ENCODE measurements around the gene CFAP119.

The CFAP119 gene

DNA sequence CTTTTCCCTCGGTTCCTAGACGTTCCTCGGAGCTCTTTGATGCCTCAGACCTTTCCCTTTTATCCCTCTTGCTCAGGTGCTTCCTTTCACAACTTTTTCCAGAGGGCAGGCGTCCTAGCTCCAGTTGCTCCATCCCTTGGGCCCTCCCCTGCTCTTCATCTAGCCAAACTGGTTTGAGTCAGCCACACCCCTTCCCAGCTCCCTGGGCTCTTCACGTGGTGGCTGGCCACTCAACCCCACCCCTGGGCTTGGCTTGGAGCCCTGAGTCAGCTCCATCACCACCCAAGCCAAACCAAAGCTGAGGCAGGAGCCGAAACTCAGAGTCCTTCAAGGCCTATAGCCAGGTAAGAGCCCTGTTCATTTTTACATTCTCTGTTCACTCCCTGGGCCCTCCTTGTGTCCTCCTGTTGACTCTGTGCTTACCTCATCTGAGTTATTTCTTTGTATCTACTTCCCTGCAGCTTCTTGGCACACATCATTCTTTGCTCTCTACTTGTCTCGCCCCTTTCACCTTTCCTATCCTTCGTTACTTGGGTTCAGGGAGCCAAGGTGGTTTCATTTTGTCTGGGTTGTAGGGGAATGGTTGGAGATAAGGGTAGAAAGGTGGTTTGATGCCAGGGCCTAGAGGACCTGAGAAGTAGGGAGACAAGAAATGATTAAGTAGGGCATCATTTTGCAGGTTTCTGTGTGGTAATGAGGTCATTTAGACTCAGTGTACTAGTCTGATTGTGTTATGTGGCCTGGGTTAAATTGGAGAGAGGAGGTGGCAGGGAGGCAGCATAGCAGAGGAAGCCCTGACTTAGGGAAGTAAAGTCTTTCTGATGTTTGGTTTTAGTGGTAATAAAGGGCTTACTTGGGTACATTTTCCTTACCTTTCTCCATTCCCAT is 21.3 kb downstream of the CFAP119 start:
- peak; percentile 93 for DNase-seq (ENCODE audit: low spot score)

DNA sequence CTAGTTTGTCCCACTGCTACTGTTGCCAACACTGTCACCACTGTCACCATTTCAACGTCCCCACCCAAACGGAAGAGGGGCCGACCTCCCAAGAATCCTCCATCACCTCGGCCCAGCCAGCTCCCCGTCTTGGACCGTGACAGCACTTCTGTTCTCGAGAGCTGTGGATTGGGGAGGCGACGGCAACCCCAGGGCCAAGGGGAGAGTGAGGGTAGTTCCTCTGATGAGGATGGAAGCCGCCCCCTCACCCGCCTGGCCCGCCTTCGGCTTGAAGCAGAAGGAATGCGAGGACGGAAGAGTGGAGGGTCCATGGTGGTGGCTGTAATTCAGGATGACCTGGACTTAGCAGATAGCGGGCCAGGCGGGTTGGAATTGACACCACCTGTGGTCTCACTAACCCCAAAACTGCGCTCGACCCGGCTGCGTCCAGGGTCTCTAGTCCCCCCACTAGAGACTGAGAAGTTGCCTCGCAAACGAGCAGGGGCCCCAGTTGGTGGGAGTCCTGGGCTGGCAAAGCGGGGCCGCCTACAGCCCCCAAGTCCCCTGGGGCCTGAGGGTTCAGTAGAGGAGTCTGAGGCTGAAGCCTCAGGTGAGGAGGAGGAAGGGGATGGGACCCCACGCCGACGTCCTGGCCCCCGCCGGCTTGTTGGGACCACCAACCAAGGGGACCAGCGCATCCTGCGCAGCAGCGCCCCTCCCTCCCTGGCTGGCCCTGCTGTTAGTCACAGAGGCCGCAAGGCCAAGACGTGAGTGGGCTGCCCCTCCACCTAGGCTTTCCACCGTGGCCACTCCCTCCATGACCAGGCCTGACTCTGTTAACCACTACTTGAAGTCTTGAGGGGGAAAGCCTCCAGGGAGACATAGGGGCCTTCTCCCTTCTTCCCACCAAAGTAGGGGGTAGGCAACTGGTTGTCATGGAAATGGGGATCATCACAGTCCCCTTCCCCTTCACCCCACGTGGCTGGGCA is 22.6 kb downstream of the CFAP119 start:
- DNase-seq (ENCODE audit: low spot score) = no peak

DNA sequence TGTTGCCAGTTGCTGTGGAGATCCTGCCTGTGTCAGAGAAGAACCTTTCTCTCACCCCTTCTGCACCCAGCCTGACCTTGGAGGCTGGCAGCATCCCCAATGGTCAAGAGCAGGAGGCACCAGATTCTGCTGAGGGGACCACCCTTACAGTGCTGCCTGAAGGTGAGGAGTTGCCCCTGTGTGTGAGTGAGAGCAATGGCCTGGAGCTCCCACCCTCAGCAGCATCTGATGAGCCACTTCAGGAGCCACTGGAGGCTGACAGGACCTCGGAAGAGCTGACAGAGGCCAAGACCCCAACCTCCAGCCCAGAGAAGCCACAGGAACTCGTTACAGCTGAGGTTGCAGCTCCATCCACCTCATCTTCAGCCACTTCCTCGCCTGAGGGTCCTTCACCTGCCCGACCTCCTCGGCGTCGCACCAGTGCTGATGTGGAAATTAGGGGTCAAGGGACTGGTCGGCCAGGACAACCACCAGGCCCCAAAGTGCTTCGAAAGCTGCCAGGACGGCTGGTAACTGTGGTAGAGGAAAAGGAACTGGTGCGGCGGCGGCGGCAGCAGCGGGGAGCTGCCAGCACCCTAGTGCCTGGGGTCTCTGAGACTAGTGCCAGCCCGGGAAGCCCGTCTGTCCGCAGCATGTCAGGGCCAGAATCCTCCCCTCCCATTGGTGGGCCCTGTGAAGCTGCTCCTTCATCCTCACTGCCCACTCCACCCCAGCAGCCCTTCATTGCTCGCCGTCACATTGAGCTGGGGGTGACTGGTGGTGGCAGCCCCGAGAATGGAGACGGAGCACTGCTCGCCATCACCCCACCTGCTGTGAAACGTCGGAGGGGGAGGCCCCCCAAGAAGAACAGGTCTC is 23.8 kb downstream of the CFAP119 start:
- DNase-seq (ENCODE audit: low spot score) = no peak

GRCh38 chr16:30736995-30737793 is 24.7 kb downstream of the CFAP119 start:
- no peak for DNase-seq (ENCODE audit: low spot score)

- no peak for DNase-seq (ENCODE audit: low spot score)
These were observed 30.5 kb downstream of the CFAP119 start for GRCh38 chr16:30731411-30731810.

DNA sequence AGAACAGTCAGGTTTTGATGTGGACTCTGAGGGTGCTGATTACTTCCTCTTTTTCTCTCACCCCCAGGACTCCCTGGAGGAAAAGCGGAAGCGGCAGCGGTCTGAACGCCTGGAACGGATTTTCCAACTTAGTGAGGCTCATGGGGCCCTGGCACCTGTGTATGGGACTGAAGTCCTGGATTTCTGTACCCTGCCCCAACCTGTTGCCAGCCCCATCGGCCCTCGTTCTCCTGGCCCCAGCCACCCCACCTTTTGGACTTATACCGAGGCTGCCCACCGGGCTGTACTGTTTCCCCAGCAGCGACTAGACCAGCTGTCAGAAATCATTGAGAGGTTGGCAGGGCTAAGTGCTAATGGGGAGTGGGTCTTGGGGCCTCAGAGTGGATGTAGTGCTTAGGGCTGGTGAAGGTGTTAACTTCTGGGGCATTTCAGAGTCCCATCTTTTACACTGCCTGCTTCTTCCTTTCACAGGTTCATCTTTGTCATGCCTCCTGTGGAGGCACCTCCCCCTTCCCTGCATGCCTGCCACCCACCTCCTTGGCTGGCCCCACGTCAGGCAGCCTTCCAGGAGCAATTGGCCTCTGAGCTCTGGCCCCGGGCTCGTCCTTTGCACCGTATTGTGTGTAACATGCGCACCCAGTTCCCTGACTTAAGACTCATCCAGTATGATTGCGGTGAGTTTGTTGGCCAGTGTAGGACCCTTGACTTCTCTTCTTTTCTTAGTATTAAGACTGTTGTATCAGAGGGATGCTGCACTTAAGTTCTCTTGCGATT is 32.8 kb downstream of the CFAP119 start:
- no peak for DNase-seq (ENCODE audit: low spot score)

DNA sequence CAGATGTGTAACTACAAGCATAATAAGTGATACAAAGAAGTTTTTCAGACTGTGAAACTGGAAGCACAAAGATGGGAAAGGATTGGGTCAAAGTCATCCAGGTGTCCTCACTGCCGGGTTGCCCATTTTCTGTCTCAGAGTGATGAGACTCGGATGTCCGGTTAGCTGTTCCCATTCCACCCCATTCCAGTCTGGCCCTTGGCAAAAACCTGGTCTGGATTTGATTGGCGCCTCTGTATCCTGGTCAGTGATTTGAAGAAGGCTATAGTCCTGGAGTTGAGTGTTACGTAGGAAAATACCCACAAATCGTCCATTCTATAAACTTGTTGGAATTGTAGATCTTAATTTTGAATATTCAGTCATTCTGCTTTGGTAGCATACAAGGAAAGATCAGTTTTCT is 33.5 kb downstream of the CFAP119 start:
- no peak for DNase-seq (ENCODE audit: low spot score)

- no peak for DNase-seq (ENCODE audit: low spot score)
These were observed 36.5 kb downstream of the CFAP119 start for GRCh38 chr16:30725418-30725792.

DNA sequence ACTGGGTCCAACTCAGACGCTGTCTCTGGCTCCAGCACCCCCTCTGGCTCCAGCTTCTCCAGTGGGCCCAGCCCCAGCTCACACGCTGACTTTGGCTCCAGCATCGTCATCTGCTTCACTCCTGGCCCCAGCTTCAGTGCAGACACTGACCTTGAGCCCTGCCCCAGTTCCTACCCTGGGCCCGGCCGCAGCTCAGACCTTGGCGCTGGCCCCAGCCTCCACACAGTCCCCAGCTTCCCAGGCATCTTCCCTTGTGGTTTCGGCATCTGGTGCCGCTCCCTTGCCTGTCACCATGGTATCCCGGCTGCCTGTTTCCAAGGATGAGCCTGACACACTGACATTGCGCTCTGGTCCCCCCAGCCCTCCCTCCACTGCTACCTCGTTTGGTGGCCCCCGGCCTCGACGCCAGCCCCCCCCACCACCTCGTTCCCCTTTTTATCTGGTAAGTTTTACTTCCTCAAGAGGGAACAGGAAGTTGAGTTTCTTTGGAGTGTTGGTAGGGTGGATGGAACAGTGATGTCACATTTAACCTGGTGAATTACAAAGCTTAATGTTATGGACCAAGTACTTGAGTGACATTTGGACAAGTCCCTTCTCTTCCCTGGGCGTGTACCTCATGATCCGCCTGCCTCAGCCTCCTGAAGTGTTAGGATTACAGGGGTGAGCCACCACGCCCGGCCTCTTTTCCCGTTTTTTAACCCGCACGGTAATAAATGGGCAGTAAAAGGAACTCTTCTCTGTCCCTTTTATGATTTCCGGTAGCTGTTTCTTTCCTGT is 37.0 kb downstream of the CFAP119 start:
- DNase-seq (ENCODE audit: low spot score) = no peak

- no peak for DNase-seq (ENCODE audit: low spot score)
These were observed 38.0 kb downstream of the CFAP119 start for GRCh38 chr16:30723725-30724355.

- DNase-seq (ENCODE audit: low spot score) = no peak
These were observed 38.9 kb downstream of the CFAP119 start for GRCh38 chr16:30722916-30723315.

- no peak for DNase-seq (ENCODE audit: low spot score)
These were observed 39.4 kb downstream of the CFAP119 start for GRCh38 chr16:30722443-30722842.

DNA sequence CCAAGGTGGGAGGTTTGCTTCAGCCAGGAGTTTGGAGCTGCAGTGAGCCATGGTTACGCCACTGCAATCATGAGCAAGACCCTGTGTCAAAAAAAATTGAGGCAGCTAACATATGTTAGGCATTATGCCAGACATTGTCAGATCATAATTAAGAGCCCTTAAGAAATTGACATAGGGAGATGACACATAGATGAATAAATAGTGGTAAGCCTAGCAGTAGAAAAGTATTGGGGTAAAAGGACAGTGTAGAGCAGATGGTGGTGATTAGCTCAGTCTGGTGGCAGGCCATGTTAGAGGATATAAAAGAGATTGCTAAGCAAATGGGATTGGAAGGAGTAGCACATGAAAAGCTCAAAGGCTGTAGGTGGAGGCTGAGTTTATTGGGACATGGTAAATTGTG is 40.3 kb downstream of the CFAP119 start:
- no peak for DNase-seq (ENCODE audit: low spot score)

DNA sequence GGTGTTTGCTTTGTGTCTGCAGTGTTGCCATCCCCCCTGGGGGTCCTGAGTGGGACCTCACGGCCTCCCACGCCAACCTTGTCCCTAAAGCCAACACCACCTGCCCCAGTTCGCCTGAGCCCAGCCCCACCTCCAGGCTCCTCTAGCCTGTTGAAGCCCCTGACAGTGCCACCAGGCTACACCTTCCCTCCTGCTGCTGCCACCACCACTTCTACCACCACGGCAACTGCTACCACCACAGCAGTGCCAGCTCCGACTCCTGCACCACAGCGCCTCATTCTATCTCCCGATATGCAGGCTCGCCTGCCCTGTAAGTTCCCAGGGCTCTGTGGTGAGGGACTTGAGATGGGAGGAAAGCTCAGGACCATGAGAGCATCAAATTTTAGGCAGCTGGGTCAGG is 40.7 kb downstream of the CFAP119 start:
- no peak for DNase-seq (ENCODE audit: low spot score)

DNA sequence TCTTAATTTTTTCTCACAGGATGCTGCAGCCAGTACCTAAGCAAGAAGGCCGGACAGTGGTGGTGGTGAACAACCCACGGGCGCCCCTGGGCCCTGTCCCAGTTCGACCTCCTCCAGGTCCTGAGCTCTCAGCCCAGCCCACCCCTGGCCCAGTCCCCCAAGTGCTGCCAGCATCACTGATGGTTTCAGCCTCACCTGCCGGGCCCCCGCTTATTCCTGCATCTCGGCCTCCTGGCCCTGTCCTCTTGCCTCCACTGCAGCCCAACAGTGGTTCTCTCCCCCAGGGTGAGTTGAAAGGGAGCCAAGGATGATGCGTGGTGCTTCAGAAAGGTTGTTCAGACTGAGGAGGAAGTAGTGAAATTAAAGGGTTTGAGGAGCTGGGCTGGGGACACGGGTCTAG is 41.2 kb downstream of the CFAP119 start:
- DNase-seq (ENCODE audit: low spot score) = no peak

DNA sequence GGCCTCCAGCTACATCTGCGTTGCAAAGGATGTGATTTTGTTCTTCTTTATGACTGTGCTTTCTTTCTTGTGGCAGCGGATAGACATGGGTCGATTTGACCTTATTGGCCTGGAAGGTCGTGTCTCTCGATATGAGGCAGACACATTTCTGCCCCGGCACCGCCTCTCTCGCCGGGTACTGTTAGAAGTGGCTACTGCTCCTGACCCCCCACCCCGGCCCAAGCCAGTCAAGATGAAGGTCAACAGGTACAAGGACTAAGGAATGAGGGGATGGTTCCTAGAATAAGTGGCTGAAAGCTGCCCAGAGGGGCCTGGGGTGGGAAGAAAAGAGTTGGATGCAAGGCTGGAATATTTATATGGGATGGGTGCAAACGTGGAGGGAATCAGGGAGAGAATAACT is 41.8 kb downstream of the CFAP119 start:
- no peak for DNase-seq (ENCODE audit: low spot score)

DNA sequence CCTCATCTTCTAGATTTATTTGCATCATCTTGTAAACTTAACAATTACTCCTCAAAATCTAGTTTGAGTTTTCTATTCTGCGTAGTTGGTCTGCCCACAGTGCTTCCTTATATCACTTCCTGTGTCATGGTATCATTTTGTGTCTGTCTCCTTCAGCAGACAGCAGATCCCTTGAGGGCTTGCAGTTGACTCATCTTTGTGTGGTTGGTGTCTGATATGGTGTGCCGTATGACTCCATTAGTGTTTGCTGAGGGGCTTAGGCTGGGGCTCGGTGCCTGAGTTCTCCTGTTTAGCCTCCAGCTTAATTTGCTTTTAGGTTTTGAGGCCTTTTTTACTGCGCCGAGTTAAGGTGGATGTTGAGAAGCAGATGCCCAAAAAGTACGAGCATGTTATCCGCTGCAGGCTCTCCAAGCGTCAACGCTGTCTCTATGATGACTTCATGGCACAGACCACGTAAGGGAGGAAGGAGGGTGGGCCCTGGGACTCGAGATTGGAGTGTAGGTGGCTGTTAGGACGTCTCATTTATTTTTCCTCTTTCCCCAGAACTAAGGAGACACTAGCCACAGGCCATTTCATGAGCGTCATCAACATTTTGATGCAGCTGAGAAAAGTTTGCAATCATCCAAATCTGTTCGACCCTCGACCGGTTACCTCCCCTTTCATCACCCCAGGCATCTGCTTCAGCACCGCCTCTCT is 46.0 kb downstream of the CFAP119 start:
- DNase-seq (ENCODE audit: low spot score) = no peak

DNA sequence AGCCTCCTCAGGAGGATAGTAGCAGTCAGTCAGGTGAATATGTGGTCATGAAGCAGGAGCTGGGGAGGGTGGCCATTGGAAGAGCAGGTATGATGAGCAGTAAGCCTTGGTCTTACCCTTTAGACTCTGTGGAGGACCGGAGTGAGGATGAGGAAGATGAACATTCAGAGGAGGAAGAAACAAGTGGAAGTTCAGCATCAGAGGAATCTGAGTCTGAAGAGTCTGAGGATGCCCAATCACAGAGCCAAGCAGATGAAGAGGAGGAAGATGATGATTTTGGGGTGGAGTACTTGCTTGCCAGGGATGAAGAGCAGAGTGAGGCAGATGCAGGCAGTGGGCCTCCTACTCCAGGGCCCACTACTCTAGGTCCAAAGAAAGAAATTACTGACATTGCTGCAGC is 50.1 kb downstream of the CFAP119 start:
- DNase-seq (ENCODE audit: low spot score) = no peak

Measured in AG08396 (cell line).